ENCODE results near the gene ADAMTS5.

ADAMTS5 gene

GRCh38 chr21:26967062-26967913 lies at the start of gene ADAMTS5:
Gene ADAMTS5 (minus strand): TSS chr21:26967088. CDS start chr21:26966391, 697 bp downstream.
- no peak for DNase-seq

GRCh38 chr21:27001526-27001925 lies 34.6 kb upstream of the ADAMTS5 start:
- no peak for DNase-seq

- DNase-seq: no peak
Observed at GRCh38 chr21:26983576-26983975, 16.7 kb upstream of the ADAMTS5 start.

GRCh38 chr21:26982767-26983166 lies 15.9 kb upstream of the ADAMTS5 start:
- DNase-seq: no peak

- no peak for DNase-seq
Observed at GRCh38 chr21:26977746-26978145, 10.9 kb upstream of the ADAMTS5 start.

- DNase-seq: no peak
Observed at GRCh38 chr21:26973226-26973625, 6.3 kb upstream of the ADAMTS5 start.

- DNase-seq: no peak
Observed at GRCh38 chr21:26972192-26972591, 5.3 kb upstream of the ADAMTS5 start.

GRCh38 chr21:26969971-26970725 lies 3.3 kb upstream of the ADAMTS5 start:
- DNase-seq: no peak

GRCh38 chr21:26966649-26967061 lies 233 bp downstream of the ADAMTS5 start:
- DNase-seq: no peak

- no peak for DNase-seq
Observed at GRCh38 chr21:26965907-26966581, 844 bp downstream of the ADAMTS5 start.

GRCh38 chr21:26965040-26965906 lies 1.6 kb downstream of the ADAMTS5 start:
- no peak for DNase-seq

GRCh38 chr21:26964170-26964778 lies 2.6 kb downstream of the ADAMTS5 start:
- no peak for DNase-seq

- DNase-seq: no peak
Observed at GRCh38 chr21:26962621-26963181, 4.2 kb downstream of the ADAMTS5 start.

GRCh38 chr21:26961698-26962097 lies 5.2 kb downstream of the ADAMTS5 start:
- no peak for DNase-seq

- no peak for DNase-seq
Observed at GRCh38 chr21:26958788-26959187, 8.1 kb downstream of the ADAMTS5 start.

- DNase-seq: no peak
Observed at GRCh38 chr21:26956813-26957212, 10.1 kb downstream of the ADAMTS5 start.

GRCh38 chr21:26956216-26956615 lies 10.7 kb downstream of the ADAMTS5 start:
- DNase-seq: no peak

GRCh38 chr21:26954662-26955121 lies 12.2 kb downstream of the ADAMTS5 start:
- DNase-seq: no peak

- no peak for DNase-seq
Observed at GRCh38 chr21:26952374-26953066, 14.4 kb downstream of the ADAMTS5 start.

GRCh38 chr21:26949830-26950229 lies 17.1 kb downstream of the ADAMTS5 start:
- no peak for DNase-seq

- no peak for DNase-seq
Observed at GRCh38 chr21:26948194-26948593, 18.7 kb downstream of the ADAMTS5 start.

All from stimulated activated CD4-positive, alpha-beta T cell treated with anti-CD3 and anti-CD28 coated beads, Interleukin-4, amount 100 ng/mL, for 24 hours (primary cell).